Pulmonary artery endothelial cell (primary cell): ENCODE results near the gene PARD6G. TPM values are rescaled to one million over a fixed set of nuclear protein-coding genes. Genes with fewer than 3 reads are reported as not detected.

ENCODE experiments used
- DNase-seq: peaks from one replicate; pipeline ENCODE4 v3.0.0-alpha.2; 2011; ENCODE audit warnings: low read depth, low spot score
- total RNA-seq: library from RNA; depleted of rRNA; stranded (reverse); fragments of >200 nt; gene quantifications from 2 replicates; pipeline ENCODE4 v1.2.3, GENCODE V29; 2014

Gene PARD6G
- total RNA-seq, 1 donor from 2014 or later = 0.99 TPM

- DNase-seq = peak; percentile 88
Measured at GRCh38 chr18:80108739-80109675, 138.3 kb downstream of the PARD6G start, which contains the start of gene ADNP2. Gene ADNP2, plus strand, starts transcription at chr18:80109262. Its CDS starts 8,281 bp downstream, at chr18:80117543.

- DNase-seq = no peak
Measured at GRCh38 chr18:80108121-80108536, 139.2 kb downstream of the PARD6G start.

- DNase-seq = no peak
Measured at GRCh38 chr18:80107426-80107825, 139.9 kb downstream of the PARD6G start.

Other genes starting within 250 kb of the PARD6G start
- gene RBFA, start 213.1 kb downstream of the PARD6G start, total RNA-seq = 34.9 and 48.2 TPM in 2 replicates
- 17.3 and 17.7 TPM in 2 replicates for gene ADNP2, start 138.3 kb downstream of the PARD6G start, total RNA-seq